Cardiac muscle cell (in vitro differentiated cells and primary cell): Measurements from ENCODE around the gene EPB41L5. TPM values are rescaled to one million over a fixed set of nuclear protein-coding genes. Genes with fewer than 3 reads are reported as not detected.

Experiments
- DNase-seq, 2 donors: peaks; one replicate each; pipeline versions ENCODE4 v3.0.0 to v3.0.0-alpha.2; 2010 to 2017; ENCODE audit warnings: low read depth in 1 of 2, low spot score in 1 of 2
- H3K27ac ChIP-seq: fragments of 200-600 bp; sonication (generic); 2 replicates; pipeline ENCODE4 v1.5.1; 2016
- H3K27me3 ChIP-seq: fragments of 200-600 bp; sonication (generic); 2 replicates; pipeline ENCODE4 v1.6.0; 2016; ENCODE audit warnings: control low read depth
- H3K36me3 ChIP-seq: fragments of 200-600 bp; sonication (generic); 2 replicates; pipeline ENCODE4 v1.5.1; 2016; ENCODE audit warnings: control low read depth
- H3K4me1 ChIP-seq: fragments of 200-600 bp; sonication (generic); 2 replicates; pipeline ENCODE4 v1.8.1; 2017; ENCODE audit warnings: low read depth, mild to moderate bottlenecking, mixed run types
- H3K4me3 ChIP-seq: fragments of 200-600 bp; sonication (generic); 2 replicates; pipeline ENCODE4 v1.5.1; 2016; ENCODE audit warnings: mild to moderate bottlenecking
- H3K9me3 ChIP-seq: fragments of 200-600 bp; sonication (generic); 2 replicates; pipeline ENCODE4 v1.5.1; 2017; ENCODE audit warnings: low read depth, mild to moderate bottlenecking, control low read depth
- polyA plus RNA-seq: library from polyadenylated mRNA; unstranded; fragments of >200 nt; fragmentation: Nextera tagmentation; extraction: Ambion mirVana; gene quantifications from 2 replicates; pipeline ENCODE4 v1.2.1, GENCODE V29; 2016
- total RNA-seq: library from RNA; depleted of rRNA; stranded (reverse); fragments of >200 nt; gene quantifications from 2 replicates; pipeline ENCODE4 v1.2.3, GENCODE V29; 2016
- TF ChIP-seq, protein P1 (sequence below): IDR thresholded peaks from 2 replicates; pipeline ENCODE4 v1.5.1; 2012; ENCODE audit warnings: low read depth, mild to moderate bottlenecking, low read length

The EPB41L5 gene
- total and polyA plus RNA-seq, 2 experiments from 2014 or later = 14.9 to 24.6 TPM

DNA sequence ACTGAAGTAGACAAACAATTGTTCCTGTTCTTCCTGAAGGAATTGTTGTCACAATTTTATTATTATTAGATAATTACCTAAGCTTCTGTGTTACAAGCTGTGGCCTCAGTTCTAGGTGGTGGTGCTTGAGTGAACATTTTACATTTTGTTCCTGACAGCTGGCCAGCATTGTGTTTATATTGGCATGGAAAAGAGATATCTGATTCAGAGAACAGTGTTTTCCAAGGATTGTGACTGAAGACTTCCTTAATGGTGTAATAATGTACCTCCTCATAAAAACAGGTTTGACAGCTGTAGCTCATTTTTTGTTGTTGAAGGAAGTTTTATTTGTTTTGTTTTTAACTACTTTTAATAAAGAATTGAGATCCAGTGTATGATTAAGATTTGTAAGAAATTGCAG, 95.2 kb downstream of the EPB41L5 start:
- H3K4me3 ChIP-seq = no peak overlapping the region
- H3K27ac ChIP-seq = no peak overlapping the region
- H3K4me1 ChIP-seq = no peaks in the 10 kb centered on the region
- H3K27me3 ChIP-seq = no peaks in the 10 kb centered on the region
- DNase-seq = peak in 1 of 2 donors; percentile 84
- no peaks in the 10 kb centered on the region for H3K9me3 ChIP-seq
- H3K36me3 ChIP-seq = peaks cover 7% of the 10 kb centered on the region
- TF ChIP-seq, protein P1, sequence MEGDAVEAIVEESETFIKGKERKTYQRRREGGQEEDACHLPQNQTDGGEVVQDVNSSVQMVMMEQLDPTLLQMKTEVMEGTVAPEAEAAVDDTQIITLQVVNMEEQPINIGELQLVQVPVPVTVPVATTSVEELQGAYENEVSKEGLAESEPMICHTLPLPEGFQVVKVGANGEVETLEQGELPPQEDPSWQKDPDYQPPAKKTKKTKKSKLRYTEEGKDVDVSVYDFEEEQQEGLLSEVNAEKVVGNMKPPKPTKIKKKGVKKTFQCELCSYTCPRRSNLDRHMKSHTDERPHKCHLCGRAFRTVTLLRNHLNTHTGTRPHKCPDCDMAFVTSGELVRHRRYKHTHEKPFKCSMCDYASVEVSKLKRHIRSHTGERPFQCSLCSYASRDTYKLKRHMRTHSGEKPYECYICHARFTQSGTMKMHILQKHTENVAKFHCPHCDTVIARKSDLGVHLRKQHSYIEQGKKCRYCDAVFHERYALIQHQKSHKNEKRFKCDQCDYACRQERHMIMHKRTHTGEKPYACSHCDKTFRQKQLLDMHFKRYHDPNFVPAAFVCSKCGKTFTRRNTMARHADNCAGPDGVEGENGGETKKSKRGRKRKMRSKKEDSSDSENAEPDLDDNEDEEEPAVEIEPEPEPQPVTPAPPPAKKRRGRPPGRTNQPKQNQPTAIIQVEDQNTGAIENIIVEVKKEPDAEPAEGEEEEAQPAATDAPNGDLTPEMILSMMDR = no peak

DNA sequence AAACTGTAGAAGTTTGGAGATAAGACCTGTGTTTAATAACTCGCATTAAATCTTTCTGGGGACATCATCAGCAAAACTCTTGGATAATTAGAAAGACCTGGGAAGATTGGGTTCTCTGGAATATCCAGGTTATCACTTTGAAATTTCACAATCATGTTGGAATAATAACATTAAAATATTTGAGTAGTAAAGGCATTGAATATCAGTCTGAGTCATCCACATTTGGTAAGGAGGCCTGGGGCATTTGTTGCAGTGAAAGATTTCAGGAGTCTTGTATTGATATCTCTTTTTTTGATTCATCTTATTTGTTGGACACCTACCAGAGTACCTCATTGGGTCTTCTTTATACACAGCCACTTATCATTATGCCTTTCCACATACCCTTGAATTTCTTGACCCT, 95.9 kb downstream of the EPB41L5 start:
- Histone ChIP-seq H3K36me3 (peaks cover 7% of the 10 kb centered on the region), H3K4me1 (no peaks in the 10 kb centered on the region), H3K27me3 (no peaks in the 10 kb centered on the region), H3K27ac (no peak overlapping the region), H3K4me3 (no peak overlapping the region), H3K9me3 (no peaks in the 10 kb centered on the region)
- TF ChIP-seq, protein P1 = no peak
- DNase-seq = peak in 1 of 2 donors; percentile 19

DNA sequence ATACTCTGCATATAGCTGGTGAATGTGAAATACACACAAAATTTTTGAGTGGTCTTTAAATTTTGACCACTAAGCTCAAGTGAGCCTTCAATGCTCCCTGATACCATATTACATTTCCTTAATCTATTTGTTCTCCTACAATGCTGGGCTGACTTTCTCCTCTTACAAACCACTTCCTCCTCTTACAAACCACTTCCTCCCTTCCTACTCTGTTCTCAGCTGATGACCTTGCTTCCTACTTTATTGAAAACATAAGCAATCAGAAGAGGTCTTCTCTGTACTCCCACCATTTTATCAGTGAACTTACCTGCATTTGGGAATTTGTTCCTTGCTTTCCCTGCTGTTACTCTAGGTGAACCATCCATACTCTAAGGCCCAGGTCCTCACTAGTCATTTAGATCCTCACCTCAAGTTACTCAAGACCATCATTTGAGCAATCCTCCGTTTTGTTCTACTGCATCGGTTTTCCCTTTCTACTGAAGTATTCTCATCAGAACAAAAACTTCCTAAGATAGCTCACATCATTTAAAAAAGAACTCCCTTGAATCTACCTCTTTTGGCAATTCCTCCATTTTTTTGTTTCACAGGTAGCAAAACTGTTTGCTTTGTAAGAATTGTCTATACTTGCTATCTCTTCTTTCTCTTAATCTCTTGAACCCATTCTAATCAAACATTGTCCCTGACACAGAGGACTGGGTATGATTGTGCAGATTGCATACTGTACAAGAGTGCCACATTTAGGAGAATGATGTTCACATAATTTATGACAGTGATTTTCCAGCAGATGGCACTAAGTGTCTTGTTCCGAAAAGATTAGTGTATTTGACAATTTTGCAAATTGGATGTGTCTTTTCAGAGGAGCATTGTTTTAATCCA, 96.5 kb downstream of the EPB41L5 start:
- H3K27ac ChIP-seq = no peak overlapping the region
- peaks cover 7% of the 10 kb centered on the region for H3K36me3 ChIP-seq

DNA sequence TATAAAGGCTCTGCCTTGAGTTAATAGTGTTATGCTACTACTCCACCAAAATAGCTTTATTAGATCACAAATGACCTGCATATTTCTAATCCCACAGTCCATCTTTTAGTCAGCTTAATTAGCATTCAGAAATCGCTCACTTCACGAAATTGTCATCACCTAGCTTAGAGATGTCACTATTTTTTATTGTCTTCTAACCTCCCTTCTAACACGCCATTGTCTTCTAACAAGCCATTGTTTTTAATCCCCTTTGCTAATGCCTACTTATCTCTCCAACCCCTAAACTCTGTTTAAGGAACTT, 97.1 kb downstream of the EPB41L5 start:
- Histone ChIP-seq H3K4me3 (no peak overlapping the region), H3K36me3 (peaks cover 7% of the 10 kb centered on the region), H3K9me3 (no peaks in the 10 kb centered on the region), H3K27me3 (no peaks in the 10 kb centered on the region), H3K4me1 (no peaks in the 10 kb centered on the region), H3K27ac (no peak overlapping the region)
- TF ChIP-seq, protein P1 = no peak
- DNase-seq = no peak

More for the DNA sequence above, 96.5 kb downstream of the EPB41L5 start:
- H3K4me3 ChIP-seq = no peak overlapping the region
- no peaks in the 10 kb centered on the region for H3K27me3 ChIP-seq
- no peaks in the 10 kb centered on the region for H3K9me3 ChIP-seq
- peak in 1 of 2 donors; percentile 64 for DNase-seq
- no peaks in the 10 kb centered on the region for H3K4me1 ChIP-seq
- TF ChIP-seq, protein P1 = peak; percentile 39

DNA sequence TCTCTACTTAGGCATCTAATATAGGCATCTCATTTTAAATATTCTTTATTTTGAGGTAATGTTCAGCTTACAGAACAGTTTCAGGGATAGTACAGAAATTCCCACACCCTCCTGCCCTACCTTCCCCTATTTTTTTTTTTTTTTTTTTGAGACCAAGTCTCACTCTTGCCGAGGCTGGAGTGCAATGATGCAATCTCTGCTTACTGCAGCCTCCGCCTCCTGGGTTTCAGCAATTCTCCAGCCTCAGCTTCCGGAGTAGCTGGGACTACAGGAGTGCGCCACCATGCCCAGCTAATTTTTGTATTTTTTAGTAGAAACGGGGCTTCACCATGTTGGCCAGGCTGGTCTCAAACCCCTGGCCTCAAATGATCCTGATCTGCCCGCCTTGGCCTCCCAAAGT, 97.6 kb downstream of the EPB41L5 start:
- no peaks in the 10 kb centered on the region for H3K27me3 ChIP-seq
- H3K36me3 ChIP-seq = peaks cover 7% of the 10 kb centered on the region
- no peaks in the 10 kb centered on the region for H3K4me1 ChIP-seq
- DNase-seq = peak in 1 of 2 donors; percentile 52
- H3K9me3 ChIP-seq = no peaks in the 10 kb centered on the region
- H3K4me3 ChIP-seq = no peak overlapping the region
- TF ChIP-seq, protein P1 = no peak
- H3K27ac ChIP-seq = no peak overlapping the region
